Activated CD4-positive, alpha-beta T cell treated with anti-CD3 and anti-CD28 coated beads, Interleukin-2, amount 10 ng/mL, durations not matched to agents 24 days and 14 days (primary cell): ENCODE data around the gene PTPRR. TPM values are rescaled to one million over a fixed set of nuclear protein-coding genes. Genes with fewer than 3 reads are reported as not detected.
"Not testable (repeated sequence)": the region's sequence is repeated elsewhere in the genome, so short reads cannot be mapped to it uniquely, and the experiment has no call there.

Experiments
- DNase-seq: peaks from one replicate; pipeline ENCODE4 v3.0.0; 2022
- H3K27ac Mint-ChIP-seq: one replicate; pipeline ENCODE4 v1.8.0; 2022; ENCODE audit warnings: mild to moderate bottlenecking, mixed read lengths
- H3K27me3 Mint-ChIP-seq: one replicate; pipeline ENCODE4 v1.8.0; 2022; ENCODE audit warnings: mixed read lengths
- H3K36me3 Mint-ChIP-seq: one replicate; pipeline ENCODE4 v1.8.0; 2022; ENCODE audit warnings: low read depth, mild to moderate bottlenecking, mixed read lengths
- H3K4me1 Mint-ChIP-seq: one replicate; pipeline ENCODE4 v1.8.0; 2021; ENCODE audit warnings: mixed read lengths
- H3K4me3 Mint-ChIP-seq: one replicate; pipeline ENCODE4 v1.8.0; 2022; ENCODE audit warnings: mild to moderate bottlenecking, moderate library complexity, mixed read lengths
- H3K9me3 Mint-ChIP-seq: one replicate; pipeline ENCODE4 v1.8.0; 2021; ENCODE audit warnings: mixed read lengths
- intact Hi-C: fragments of 100-400 bp; cut with micrococcal nuclease; formaldehyde crosslinking; loops from one replicate; pipeline ENCODE4 v1.15.1; 2023
- total RNA-seq: library from RNA; stranded (reverse); gene quantifications from 2 replicates; pipeline ENCODE4 v1.2.3, GENCODE V29; 2022

Gene PTPRR
- total RNA-seq, 1 donor from 2014 or later: not detected

DNA sequence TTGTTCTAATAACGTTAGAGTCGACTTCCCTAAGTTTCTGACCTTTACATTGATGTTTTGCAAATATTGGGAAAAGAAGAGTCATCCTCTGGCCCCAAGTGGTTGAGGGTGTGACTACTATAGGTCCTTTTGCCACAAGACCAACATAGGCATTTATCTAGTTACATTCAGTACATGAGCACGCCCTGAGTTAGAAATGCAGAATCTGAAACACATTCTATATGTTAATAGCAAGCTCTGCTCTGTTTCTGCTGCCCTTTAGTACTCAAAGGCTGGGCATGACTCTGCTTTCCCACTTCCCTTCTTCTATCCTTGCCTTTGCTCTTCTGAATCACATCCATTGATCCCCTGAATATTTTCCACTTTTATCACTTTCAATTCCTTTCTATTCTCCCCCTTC lies 168.2 kb downstream of the PTPRR start:
- Mint-ChIP-seq H3K9me3 (no peaks in the 10 kb centered on the region), H3K27ac (no peak overlapping the region), H3K27me3 (peaks cover 8% of the 10 kb centered on the region), H3K4me3 (no peak overlapping the region), H3K36me3 (no peaks in the 10 kb centered on the region), H3K4me1 (no peaks in the 10 kb centered on the region)
- no peak for DNase-seq
- intact Hi-C loops: no loop called here

DNA sequence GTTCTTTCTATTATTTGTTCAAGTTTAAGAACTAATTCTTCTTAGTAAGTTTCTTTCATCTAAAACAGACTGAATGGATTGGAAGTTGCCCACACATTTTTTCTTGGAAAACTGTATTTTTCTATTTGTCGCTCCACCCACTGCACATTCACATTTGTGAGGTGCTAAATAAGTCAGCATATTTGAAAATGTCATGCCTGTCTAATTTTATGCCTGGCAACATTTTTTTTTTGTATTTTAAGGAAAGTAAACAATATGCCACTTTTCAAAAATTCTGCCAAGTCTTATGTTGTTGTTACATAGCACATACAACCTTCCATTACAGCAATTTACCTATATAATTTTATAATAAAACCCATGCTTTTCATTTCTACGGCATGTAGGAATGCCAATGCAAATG lies 170.6 kb downstream of the PTPRR start:
- no peaks in the 10 kb centered on the region for H3K9me3 Mint-ChIP-seq
- no peaks in the 10 kb centered on the region for H3K4me1 Mint-ChIP-seq
- no peak overlapping the region for H3K4me3 Mint-ChIP-seq
- intact Hi-C loops: no loop called here
- H3K36me3 Mint-ChIP-seq: no peaks in the 10 kb centered on the region
- H3K27me3 Mint-ChIP-seq: peaks cover 8% of the 10 kb centered on the region
- no peak for DNase-seq
- H3K27ac Mint-ChIP-seq: no peak overlapping the region

DNA sequence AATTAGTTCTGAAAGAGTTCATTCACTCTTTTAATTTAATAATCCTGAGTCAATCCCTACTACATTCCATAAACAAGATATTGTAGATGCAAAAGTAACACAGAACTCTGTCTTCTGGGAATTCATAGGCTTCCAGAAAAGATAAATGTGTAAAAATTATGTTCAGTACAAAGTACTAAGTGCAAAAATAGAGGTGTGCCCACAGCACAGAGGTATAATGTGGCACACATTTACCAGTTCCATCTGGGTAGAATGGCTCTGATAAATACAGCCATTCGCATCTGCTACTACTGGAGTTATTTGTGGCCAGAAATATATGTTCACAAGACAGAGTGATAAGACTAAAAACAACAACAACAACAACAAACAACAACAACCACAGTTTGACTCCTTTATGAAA lies 171.7 kb downstream of the PTPRR start:
- Mint-ChIP-seq H3K9me3 (no peaks in the 10 kb centered on the region), H3K27ac (no peak overlapping the region), H3K4me3 (no peak overlapping the region), H3K4me1 (no peaks in the 10 kb centered on the region), H3K27me3 (peaks cover 8% of the 10 kb centered on the region), H3K36me3 (no peaks in the 10 kb centered on the region)
- intact Hi-C loops: no loop called here
- no peak for DNase-seq

DNA sequence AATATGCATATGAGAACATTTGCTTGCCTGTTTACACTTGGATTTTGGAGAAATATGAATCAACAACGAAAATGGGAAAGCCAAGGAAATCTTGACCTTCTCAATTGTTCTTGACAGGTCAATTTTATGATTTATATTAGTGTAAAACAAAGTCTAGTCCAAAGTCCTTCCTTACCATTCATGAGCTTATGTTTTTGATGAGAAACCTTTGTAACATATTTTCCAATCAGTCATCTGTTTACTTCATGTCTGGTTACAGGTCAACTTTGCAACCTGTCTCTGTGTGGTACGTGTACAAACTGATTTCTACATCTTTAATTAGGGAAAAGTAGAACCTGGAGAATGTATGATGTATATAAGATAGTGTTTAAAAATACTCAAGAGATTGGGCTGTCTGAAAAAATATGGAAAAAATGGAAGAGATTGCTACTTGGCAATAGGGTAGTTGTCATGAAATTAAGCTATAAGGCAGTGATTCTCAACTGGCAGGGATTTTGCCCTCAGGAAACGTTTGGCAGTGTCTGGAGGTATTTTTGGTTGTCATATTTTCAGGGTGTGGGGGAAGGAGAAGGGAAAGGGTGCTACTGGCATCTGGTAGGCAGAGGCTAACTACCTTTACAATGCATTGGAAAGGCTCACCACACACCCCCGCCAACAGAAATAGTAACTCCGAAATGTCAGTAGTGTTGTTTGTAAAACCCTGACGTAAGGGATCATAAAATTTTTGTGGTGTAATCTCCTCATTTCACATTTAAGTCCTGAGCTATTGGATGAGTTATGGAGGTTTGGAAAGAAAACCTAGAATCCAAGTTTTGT lies 172.9 kb downstream of the PTPRR start:
- Mint-ChIP-seq H3K9me3 (no peaks in the 10 kb centered on the region), H3K27ac (no peak overlapping the region), H3K27me3 (peaks cover 8% of the 10 kb centered on the region), H3K4me1 (no peaks in the 10 kb centered on the region), H3K36me3 (no peaks in the 10 kb centered on the region), H3K4me3 (no peak overlapping the region)
- DNase-seq: no peak
- intact Hi-C loops: no loop called here

DNA sequence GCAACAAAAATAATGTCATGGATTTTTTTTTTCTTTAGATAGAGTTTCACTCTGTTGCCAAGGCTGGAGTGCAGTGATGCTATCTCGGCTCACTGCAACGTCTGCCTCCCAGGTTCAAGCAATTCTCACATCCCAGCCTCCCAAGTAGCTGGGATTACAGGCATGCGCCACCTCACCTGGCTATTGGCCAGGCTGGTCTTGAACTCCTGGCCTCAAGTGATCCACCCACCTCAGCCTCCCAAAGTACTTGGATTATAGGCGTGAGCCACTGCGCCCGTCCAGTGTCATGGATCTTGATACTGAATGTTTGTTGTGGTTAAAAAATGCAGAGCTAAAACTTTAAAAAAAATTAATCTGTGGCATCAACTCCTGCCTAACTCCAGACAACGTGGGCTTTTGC lies 175.5 kb downstream of the PTPRR start:
- H3K36me3 Mint-ChIP-seq: no peaks in the 10 kb centered on the region
- H3K4me3 Mint-ChIP-seq: no peak overlapping the region
- H3K27me3 Mint-ChIP-seq: peaks cover 4% of the 10 kb centered on the region
- H3K9me3 Mint-ChIP-seq: no peaks in the 10 kb centered on the region
- no peaks in the 10 kb centered on the region for H3K4me1 Mint-ChIP-seq
- no peak for DNase-seq
- H3K27ac Mint-ChIP-seq: no peak overlapping the region
- intact Hi-C loops: no loop called here

DNA sequence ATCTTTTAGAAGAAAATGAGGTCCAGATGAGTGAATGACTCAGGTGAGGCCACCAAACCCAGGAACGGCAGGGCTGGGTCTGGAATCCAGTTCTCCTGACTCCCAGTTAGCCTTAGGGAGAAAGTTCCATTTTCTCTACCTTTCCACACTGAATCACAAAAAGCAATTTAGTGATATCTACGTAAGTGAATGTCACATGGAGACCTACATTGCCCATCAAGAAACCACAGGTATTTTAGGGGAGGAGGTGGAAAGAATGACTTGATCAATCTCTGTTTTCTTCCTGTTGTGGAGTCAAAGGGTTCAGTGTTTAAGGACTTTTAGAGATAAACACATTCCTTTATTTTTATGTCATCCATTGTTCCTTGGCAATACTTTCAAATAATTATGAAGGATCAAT lies 176.4 kb downstream of the PTPRR start:
- no peak overlapping the region for H3K27ac Mint-ChIP-seq
- DNase-seq: no peak
- H3K27me3 Mint-ChIP-seq: peaks cover 6% of the 10 kb centered on the region
- no peaks in the 10 kb centered on the region for H3K4me1 Mint-ChIP-seq
- no peak overlapping the region for H3K4me3 Mint-ChIP-seq
- H3K36me3 Mint-ChIP-seq: no peaks in the 10 kb centered on the region
- no peaks in the 10 kb centered on the region for H3K9me3 Mint-ChIP-seq
- intact Hi-C loops: no loop called here

DNA sequence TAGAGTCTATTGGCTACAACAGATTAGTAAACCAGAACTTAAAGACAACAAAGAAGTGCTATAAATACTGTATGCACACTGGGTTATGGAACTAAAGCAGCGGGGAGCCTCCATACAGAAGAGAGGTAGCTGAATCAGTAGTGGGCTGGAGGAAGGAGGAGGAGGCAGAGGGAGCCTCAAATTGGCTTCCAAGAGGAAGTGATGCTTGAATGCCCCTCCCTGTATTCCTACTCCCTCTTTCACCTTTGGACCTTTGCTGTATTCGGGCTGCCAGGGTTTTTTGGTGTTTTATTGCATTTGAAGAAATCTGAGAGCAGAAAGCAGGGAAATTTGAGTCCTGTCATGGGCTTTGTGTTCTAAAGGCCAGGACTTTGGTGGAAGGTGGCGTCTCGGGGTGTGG lies 179.3 kb downstream of the PTPRR start:
- Mint-ChIP-seq H3K9me3 (no peaks in the 10 kb centered on the region), H3K36me3 (no peaks in the 10 kb centered on the region), H3K4me3 (no peak overlapping the region), H3K27ac (no peak overlapping the region), H3K27me3 (peaks cover 2% of the 10 kb centered on the region), H3K4me1 (no peaks in the 10 kb centered on the region)
- intact Hi-C loops: no loop called here
- DNase-seq: no peak

DNA sequence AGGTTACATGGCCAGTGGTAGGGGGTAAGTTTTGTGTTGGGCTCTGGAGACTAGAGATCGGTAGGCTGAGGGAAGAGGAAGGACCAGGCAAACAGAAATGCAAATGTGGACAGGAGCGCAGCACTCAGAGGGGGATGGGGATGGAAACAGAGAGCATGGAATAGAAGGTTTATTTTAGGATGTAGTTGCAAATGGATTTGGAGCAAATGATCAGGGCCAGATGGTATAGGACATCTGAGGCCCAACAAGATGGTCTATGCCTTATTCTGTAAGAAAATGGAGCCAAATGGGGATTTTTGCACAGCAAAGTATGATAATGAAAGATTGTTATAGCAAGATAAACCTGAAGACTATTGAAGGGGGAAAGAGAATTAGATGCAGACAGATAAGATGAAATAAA lies 180.8 kb downstream of the PTPRR start:
- H3K9me3 Mint-ChIP-seq: no peaks in the 10 kb centered on the region
- no peak overlapping the region for H3K27ac Mint-ChIP-seq
- no peak for DNase-seq
- no peaks in the 10 kb centered on the region for H3K36me3 Mint-ChIP-seq
- H3K27me3 Mint-ChIP-seq: peaks cover 2% of the 10 kb centered on the region
- no peaks in the 10 kb centered on the region for H3K4me1 Mint-ChIP-seq
- intact Hi-C loops: no loop called here
- no peak overlapping the region for H3K4me3 Mint-ChIP-seq

DNA sequence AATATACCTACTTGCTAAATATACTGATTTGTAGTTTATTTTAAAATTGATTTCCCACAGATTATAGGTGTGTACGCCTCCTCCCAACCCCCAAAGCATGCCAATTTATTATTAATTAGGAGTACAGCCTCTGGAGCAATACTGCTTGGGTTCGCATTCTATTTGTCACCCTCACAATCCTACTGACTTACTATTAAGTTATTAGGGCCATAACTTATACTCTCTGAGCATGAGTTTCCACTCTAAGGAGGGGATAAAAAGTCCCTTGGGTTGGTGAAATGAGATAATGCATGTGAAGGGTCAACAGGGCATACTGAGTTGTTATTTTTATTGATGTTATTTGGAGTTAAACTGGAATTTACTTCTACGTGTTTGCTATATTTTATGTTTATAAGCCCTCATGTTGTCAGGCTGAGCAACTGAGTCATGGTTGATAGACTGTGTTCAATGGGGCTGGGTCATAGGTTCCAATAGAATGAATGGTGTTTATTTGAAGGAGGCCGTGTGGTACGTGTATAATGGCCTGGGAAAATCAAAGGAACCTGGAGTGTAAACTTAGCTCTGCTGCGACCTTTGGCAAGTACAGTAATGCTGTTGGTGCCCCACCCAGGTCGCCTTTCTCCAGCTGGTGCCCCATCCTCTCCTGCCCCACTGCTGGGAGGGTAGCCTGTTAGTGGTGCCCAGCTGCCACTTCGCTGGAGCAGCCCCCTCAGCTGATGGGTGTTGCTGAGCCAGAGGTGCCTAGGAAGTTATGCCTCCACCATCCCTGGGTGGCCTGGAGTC lies 184.0 kb downstream of the PTPRR start:
- Mint-ChIP-seq H3K4me1 (no peaks in the 10 kb centered on the region), H3K27me3 (peaks cover 2% of the 10 kb centered on the region)
- intact Hi-C loops: no loop called here

DNA sequence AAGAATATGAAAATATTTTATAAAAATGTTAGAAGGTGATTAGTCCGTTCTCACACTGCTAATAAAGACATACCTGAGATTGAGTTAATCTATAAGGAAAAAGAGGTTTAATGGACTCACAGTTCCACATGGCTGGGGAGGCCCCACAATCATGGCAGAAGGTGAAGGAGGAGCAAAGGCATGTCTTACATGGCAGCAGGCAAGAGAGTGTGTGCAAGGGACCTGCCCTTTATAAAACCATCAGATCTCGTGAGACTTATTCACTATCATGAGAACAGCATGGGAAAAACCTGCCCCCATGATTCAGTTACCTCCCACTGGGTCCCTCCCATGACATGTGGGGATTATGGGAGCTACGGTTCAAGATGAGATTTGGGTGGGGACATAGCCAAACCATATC lies 185.3 kb downstream of the PTPRR start:
- DNase-seq, H3K4me1 Mint-ChIP-seq, H3K27me3 Mint-ChIP-seq, H3K36me3 Mint-ChIP-seq, H3K27ac Mint-ChIP-seq, intact Hi-C loops, H3K9me3 Mint-ChIP-seq, H3K4me3 Mint-ChIP-seq: not testable (repeated sequence)

More for the DNA sequence above, 184.0 kb downstream of the PTPRR start:
- Mint-ChIP-seq H3K4me3 (no peak overlapping the region), H3K9me3 (no peaks in the 10 kb centered on the region), H3K36me3 (no peaks in the 10 kb centered on the region), H3K27ac (no peak overlapping the region)
- DNase-seq: no peak

DNA sequence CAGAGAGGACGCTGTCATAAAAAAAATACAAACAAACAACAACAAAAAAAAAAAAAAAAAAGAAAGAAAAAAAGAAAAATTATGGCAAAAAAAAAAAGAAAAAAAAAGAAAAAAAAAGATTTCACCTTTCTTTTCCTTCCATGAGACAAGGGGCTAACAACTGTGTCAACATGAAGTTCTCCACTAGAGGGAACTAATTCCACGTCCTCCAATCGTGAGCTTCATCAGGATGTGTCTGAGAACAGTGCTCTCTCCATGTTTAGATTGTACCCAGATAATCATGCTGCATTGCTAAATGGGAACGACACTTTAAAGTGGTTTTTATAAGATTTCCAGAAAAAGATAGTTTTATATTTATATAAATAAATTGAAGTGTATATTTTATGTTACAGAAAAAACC lies 187.2 kb downstream of the PTPRR start:
- peak; percentile 72 for DNase-seq
- Mint-ChIP-seq H3K4me3 (no peak overlapping the region), H3K27ac (no peak overlapping the region), H3K27me3 (no peaks in the 10 kb centered on the region), H3K9me3 (no peaks in the 10 kb centered on the region), H3K36me3 (no peaks in the 10 kb centered on the region), H3K4me1 (no peaks in the 10 kb centered on the region)
- intact Hi-C loops: loop anchor here (2.0 kb wide), 1 partner anchor 1013 kb away; no protein-coding TSS in a partner anchor

DNA sequence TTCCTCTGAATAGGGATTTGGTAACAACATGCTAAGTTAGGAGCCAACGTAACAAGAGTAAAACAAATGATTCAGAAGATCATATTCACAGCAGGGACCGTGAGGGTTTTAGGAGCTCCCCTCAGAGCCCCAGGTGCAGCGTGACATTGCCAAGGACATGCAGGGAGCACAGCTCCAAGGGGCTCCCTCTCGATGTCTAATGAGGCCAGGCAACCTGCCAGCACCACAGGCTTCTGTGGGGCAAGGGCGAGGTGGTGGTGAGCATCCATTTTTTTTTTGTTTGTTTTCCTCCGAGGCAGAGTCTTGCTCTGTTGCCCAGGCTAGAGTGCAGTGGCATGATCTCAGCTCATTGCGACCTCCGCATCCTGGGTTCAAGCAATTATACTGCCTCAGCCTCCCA lies 188.3 kb downstream of the PTPRR start:
- no peaks in the 10 kb centered on the region for H3K27me3 Mint-ChIP-seq
- H3K27ac Mint-ChIP-seq: no peak overlapping the region
- no peaks in the 10 kb centered on the region for H3K9me3 Mint-ChIP-seq
- intact Hi-C loops: loop anchor here (2.0 kb wide), 1 partner anchor 1015 kb away; no protein-coding TSS in a partner anchor
- H3K36me3 Mint-ChIP-seq: no peaks in the 10 kb centered on the region
- no peak overlapping the region for H3K4me3 Mint-ChIP-seq
- DNase-seq: no peak
- H3K4me1 Mint-ChIP-seq: no peaks in the 10 kb centered on the region

DNA sequence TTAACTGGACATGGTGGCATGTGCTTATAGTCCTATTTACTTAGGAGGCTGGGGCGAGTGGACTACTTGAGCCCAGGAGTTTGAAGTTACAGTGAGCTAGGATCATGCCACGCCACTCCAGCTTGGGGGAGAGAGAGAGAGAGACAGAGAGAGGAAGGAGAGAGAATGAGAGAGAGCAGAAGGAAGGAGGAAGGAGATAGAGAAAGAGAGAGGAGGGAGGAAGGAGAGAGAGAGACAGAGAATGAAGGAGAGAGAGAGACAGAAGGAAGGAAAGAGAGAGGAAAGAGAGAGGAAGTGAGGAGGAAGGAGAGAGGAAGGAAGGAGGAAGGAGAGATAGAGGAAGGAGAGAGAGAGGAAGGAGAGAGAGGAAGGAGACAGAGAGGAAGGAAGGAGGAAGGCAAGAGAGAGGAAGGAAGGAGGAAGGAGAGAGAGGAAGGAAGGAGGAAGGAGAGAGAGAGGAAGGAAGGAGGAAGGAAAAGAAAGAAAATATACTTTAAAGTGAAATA lies 189.8 kb downstream of the PTPRR start:
- no peak for DNase-seq
- H3K27ac Mint-ChIP-seq: no peak overlapping the region
- no peaks in the 10 kb centered on the region for H3K4me1 Mint-ChIP-seq
- H3K36me3 Mint-ChIP-seq: no peaks in the 10 kb centered on the region
- H3K9me3 Mint-ChIP-seq: no peaks in the 10 kb centered on the region
- intact Hi-C loops: loop anchor here (2.0 kb wide), 1 partner anchor 852 kb away; no protein-coding TSS in a partner anchor
- H3K27me3 Mint-ChIP-seq: peaks cover 2% of the 10 kb centered on the region
- H3K4me3 Mint-ChIP-seq: no peak overlapping the region

DNA sequence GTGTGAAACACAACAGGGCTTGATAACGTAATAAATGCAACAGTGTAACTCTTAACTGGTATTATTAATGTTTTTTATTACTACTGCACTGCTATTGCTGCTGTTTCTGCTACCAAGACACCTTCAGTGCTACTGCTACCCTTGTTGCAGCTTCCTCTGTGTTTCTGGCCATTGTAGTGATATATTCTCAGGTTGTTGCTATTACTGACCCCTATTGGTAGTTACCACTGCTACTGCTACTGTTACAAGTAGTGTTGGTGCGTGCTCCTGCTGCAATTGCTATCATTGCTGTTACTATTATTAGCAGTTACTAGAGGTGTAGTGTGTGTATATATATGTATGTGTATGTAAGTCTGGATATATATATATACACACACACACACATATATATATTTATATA lies 196.1 kb downstream of the PTPRR start:
- Mint-ChIP-seq H3K4me1 (peaks cover 6% of the 10 kb centered on the region), H3K27me3 (peaks cover 5% of the 10 kb centered on the region), H3K36me3 (no peaks in the 10 kb centered on the region), H3K9me3 (no peaks in the 10 kb centered on the region), H3K4me3 (no peak overlapping the region), H3K27ac (no peak overlapping the region)
- no peak for DNase-seq
- intact Hi-C loops: loop anchor here (5.0 kb wide), 1 partner anchor 822 kb away; no protein-coding TSS in a partner anchor
